ENCODE data around the gene TACR1. TPM values are rescaled to one million over a fixed set of nuclear protein-coding genes. Genes with fewer than 3 reads are reported as not detected.
A peak's percentile ranks its signal among the peaks of the same experiment; 100 is the strongest.
"Not testable (repeated sequence)": the region's sequence is repeated elsewhere in the genome, so short reads cannot be mapped to it uniquely, and the experiment has no call there.

The TACR1 gene
- total and polyA plus RNA-seq, 2 experiments from 2014 or later, result 0.13 to 0.19 TPM

GRCh38 chr2:75162259-75162658 is 37.1 kb downstream of the TACR1 start:
- H4K20me1 ChIP-seq (ENCODE audit: insufficient read depth, poor library complexity, severe bottlenecking), result no peaks in the 10 kb centered on the region

GRCh38 chr2:75157435-75157834 is 41.9 kb downstream of the TACR1 start:
- Histone ChIP-seq H3K9me3 (ENCODE audit: low read depth) (no peaks in the 10 kb centered on the region), H3K27me3 (no peaks in the 10 kb centered on the region), H3K4me3 (no peak overlapping the region), H4K20me1 (ENCODE audit: insufficient read depth, poor library complexity, severe bottlenecking) (no peaks in the 10 kb centered on the region), H3K9me2 (replicated peaks; ENCODE audit: insufficient read depth) (no peaks in the 10 kb centered on the region), H3K79me2 (no peaks in the 10 kb centered on the region), H3K4me1 (ENCODE audit: insufficient read depth) (peaks cover 15% of the 10 kb centered on the region), H3K36me3 (replicated peaks; ENCODE audit: insufficient read depth, low read depth) (no peaks in the 10 kb centered on the region), H3K4me2 (no peak overlapping the region), H2AFZ (no peak overlapping the region), H3K27ac (no peak overlapping the region)
- TF ChIP-seq CTCF (IDR thresholded peaks at IDR 0.05; ENCODE audit: poor library complexity) (peak; percentile 18), EZH2 (IDR thresholded peaks at IDR 0.05; ENCODE audit: borderline replicate concordance) (no peak), EZH2phosphoT487 (IDR thresholded peaks at IDR 0.05; ENCODE audit: low read depth, severe bottlenecking, unreplicated experiment) (no peak)
- no peak for DNase-seq (ENCODE audit: low spot score)

More at GRCh38 chr2:75162259-75162658, 37.1 kb downstream of the TACR1 start:
- H3K27me3 ChIP-seq, result no peaks in the 10 kb centered on the region
- no peak overlapping the region for H3K27ac ChIP-seq
- no peak overlapping the region for H3K4me3 ChIP-seq
- no peaks in the 10 kb centered on the region for H3K4me1 ChIP-seq (ENCODE audit: insufficient read depth)
- TF ChIP-seq CTCF (IDR thresholded peaks at IDR 0.05; ENCODE audit: poor library complexity), result no peak
- TF ChIP-seq EZH2phosphoT487 (IDR thresholded peaks at IDR 0.05; ENCODE audit: low read depth, severe bottlenecking, unreplicated experiment), result no peak
- TF ChIP-seq EZH2 (IDR thresholded peaks at IDR 0.05; ENCODE audit: borderline replicate concordance), result no peak
- no peaks in the 10 kb centered on the region for H3K79me2 ChIP-seq
- H2AFZ ChIP-seq, result no peak overlapping the region
- no peak for DNase-seq (ENCODE audit: low spot score)
- H3K9me2 ChIP-seq (replicated peaks; ENCODE audit: insufficient read depth), result no peaks in the 10 kb centered on the region
- no peaks in the 10 kb centered on the region for H3K36me3 ChIP-seq (replicated peaks; ENCODE audit: insufficient read depth, low read depth)
- H3K9me3 ChIP-seq (ENCODE audit: low read depth), result no peaks in the 10 kb centered on the region
- no peak overlapping the region for H3K4me2 ChIP-seq

- H3K27me3 ChIP-seq, result no peaks in the 10 kb centered on the region
- no peaks in the 10 kb centered on the region for H3K36me3 ChIP-seq (replicated peaks; ENCODE audit: insufficient read depth, low read depth)
- H3K4me1 ChIP-seq (ENCODE audit: insufficient read depth), result peaks cover 15% of the 10 kb centered on the region
- no peaks in the 10 kb centered on the region for H4K20me1 ChIP-seq (ENCODE audit: insufficient read depth, poor library complexity, severe bottlenecking)
- no peak for DNase-seq (ENCODE audit: low spot score)
- peak overlapping the region; percentile 19 for H3K27ac ChIP-seq
- no peaks in the 10 kb centered on the region for H3K9me2 ChIP-seq (replicated peaks; ENCODE audit: insufficient read depth)
- H2AFZ ChIP-seq, result no peak overlapping the region
- no peaks in the 10 kb centered on the region for H3K9me3 ChIP-seq (ENCODE audit: low read depth)
- no peak for TF ChIP-seq EZH2phosphoT487 (IDR thresholded peaks at IDR 0.05; ENCODE audit: low read depth, severe bottlenecking, unreplicated experiment)
- no peak for TF ChIP-seq EZH2 (IDR thresholded peaks at IDR 0.05; ENCODE audit: borderline replicate concordance)
- TF ChIP-seq CTCF (IDR thresholded peaks at IDR 0.05; ENCODE audit: poor library complexity), result no peak
- no peak overlapping the region for H3K4me2 ChIP-seq
- WGBS (ENCODE audit: low lambda C conversion rate, missing lambda C conversion rate), result 63% methylated on average over 3 of the region's 3 CpGs
- no peak overlapping the region for H3K4me3 ChIP-seq
- no peaks in the 10 kb centered on the region for H3K79me2 ChIP-seq
Observed at GRCh38 chr2:75155115-75155514, 44.2 kb downstream of the TACR1 start.

- TF ChIP-seq EZH2phosphoT487 (IDR thresholded peaks at IDR 0.05; ENCODE audit: low read depth, severe bottlenecking, unreplicated experiment) (no peak), CTCF (IDR thresholded peaks at IDR 0.05; ENCODE audit: poor library complexity) (no peak), EZH2 (IDR thresholded peaks at IDR 0.05; ENCODE audit: borderline replicate concordance) (no peak)
- no peaks in the 10 kb centered on the region for H4K20me1 ChIP-seq (ENCODE audit: insufficient read depth, poor library complexity, severe bottlenecking)
- no peaks in the 10 kb centered on the region for H3K36me3 ChIP-seq (replicated peaks; ENCODE audit: insufficient read depth, low read depth)
- H3K9me3 ChIP-seq (ENCODE audit: low read depth), result no peaks in the 10 kb centered on the region
- H3K4me1 ChIP-seq (ENCODE audit: insufficient read depth), result peaks cover 15% of the 10 kb centered on the region
- no peaks in the 10 kb centered on the region for H3K79me2 ChIP-seq
- H3K27me3 ChIP-seq, result no peaks in the 10 kb centered on the region
- H3K4me3 ChIP-seq, result no peak overlapping the region
- 58% methylated on average over 1 of the region's 1 CpG for WGBS (ENCODE audit: low lambda C conversion rate, missing lambda C conversion rate)
- H3K9me2 ChIP-seq (replicated peaks; ENCODE audit: insufficient read depth), result no peaks in the 10 kb centered on the region
- peak; percentile 46 for DNase-seq (ENCODE audit: low spot score)
- no peak overlapping the region for H3K4me2 ChIP-seq
- H2AFZ ChIP-seq, result no peak overlapping the region
- H3K27ac ChIP-seq, result no peak overlapping the region
Observed at GRCh38 chr2:75153221-75153620, 46.1 kb downstream of the TACR1 start.

- H3K4me1 ChIP-seq (ENCODE audit: insufficient read depth), result peaks cover 15% of the 10 kb centered on the region
- not testable (repeated sequence) for H3K9me2 ChIP-seq (replicated peaks; ENCODE audit: insufficient read depth); H3K36me3 ChIP-seq (replicated peaks; ENCODE audit: insufficient read depth, low read depth); H3K27me3 ChIP-seq; H3K4me2 ChIP-seq; H3K9me3 ChIP-seq (ENCODE audit: low read depth); H4K20me1 ChIP-seq (ENCODE audit: insufficient read depth, poor library complexity, severe bottlenecking); H2AFZ ChIP-seq; H3K27ac ChIP-seq; H3K79me2 ChIP-seq; H3K4me3 ChIP-seq; DNase-seq (ENCODE audit: low spot score)
- 92% methylated on average over 3 of the region's 3 CpGs for WGBS (ENCODE audit: low lambda C conversion rate, missing lambda C conversion rate)
Observed at GRCh38 chr2:75152243-75152642, 47.1 kb downstream of the TACR1 start.
